HepG2 (cell line): ENCODE results near the gene FOSL2. TPM values are rescaled to one million over a fixed set of nuclear protein-coding genes. Genes with fewer than 3 reads are reported as not detected.

ENCODE experiments used
- ATAC-seq: fragments of 200-7000 bp; cut with Tn5 transposase; 3 replicates; pipeline ENCODE4 v1.9.1; 2020; ENCODE audit warnings: mild to moderate bottlenecking, moderate library complexity
- BruUV-seq: library from RNA; stranded (reverse); fragments of 400-500 nt; replicated peaks from 2 replicates; lab custom pipeline; 2021; lab: Mats Ljungman, UMichigan
- CTCF ChIA-PET: fragments of 300-600 bp; formaldehyde crosslinking; extraction: SDS; loops from one replicate; lab custom pipeline; 2021; ENCODE audit warnings: low total read pairs, inconsistent platforms, low intra/inter-chr PET ratio; lab: Yijun Ruan, JAX
- POLR2A ChIA-PET: fragments of 350-600 bp; sonication (Branson Sonifier 250); formaldehyde crosslinking; loops from one replicate; lab custom pipeline; 2020; ENCODE audit warnings: antibody characterized with exemption, inconsistent platforms; lab: Yijun Ruan, JAX
- DNase-seq: peaks from one replicate; pipeline ENCODE4 v3.0.0-alpha.2; 2015; ENCODE audit warnings: low spot score
- FAIRE-seq: peaks from 3 replicates; lab custom pipeline; 2011; peaks lifted over from hg19 to GRCh38; lab: Jason Lieb, UNC
- H2AFZ ChIP-seq: one replicate; pipeline ENCODE4 v1.6.1; 2011; ENCODE audit warnings: low read length, inconsistent platforms
- H3K27ac ChIP-seq: fragments of 300-600 bp; 3 replicates; pipeline ENCODE4 v1.8.0; 2011; ENCODE audit warnings: mixed run types, mild to moderate bottlenecking, mixed read lengths, low read length, inconsistent platforms; ENCODE audit not compliant: insufficient read depth; ENCODE audit errors: extremely low read length
- H3K27me3 ChIP-seq, 2 experiments: fragments of 200-600 bp in 1 of 2; 2 replicates in 1 of 2; 3 replicates in 1 of 2; pipeline versions ENCODE4 v1.6.0 to v1.8.0; 2011; ENCODE audit warnings: low read length in 2 of 2, mild to moderate bottlenecking in 2 of 2, moderate library complexity in 2 of 2, inconsistent platforms in 1 of 2; ENCODE audit not compliant: insufficient read depth in 2 of 2, control insufficient read depth in 1 of 2
- H3K36me3 ChIP-seq, 2 experiments: fragments of 200-600 bp in 1 of 2; replicated peaks in 1 of 2; 2 replicates in 1 of 2; 3 replicates in 1 of 2; pipeline versions ENCODE4 v1.5.1 to v1.8.0; 2011; ENCODE audit warnings: low read length in 2 of 2, inconsistent platforms in 1 of 2; ENCODE audit not compliant: insufficient read depth in 2 of 2, control insufficient read depth in 1 of 2
- H3K4me1 ChIP-seq: 2 replicates; pipeline ENCODE4 v1.5.1; 2012; ENCODE audit warnings: low read length, inconsistent platforms; ENCODE audit not compliant: insufficient read depth
- H3K4me2 ChIP-seq: 2 replicates; pipeline ENCODE4 v1.6.0; 2011; ENCODE audit warnings: low read depth, low read length, inconsistent platforms
- H3K4me3 ChIP-seq, 3 experiments: fragments of 200-600 bp in 1 of 3; sonication (generic), shearing (Covaris generic) in 1 of 3; replicated peaks in 1 of 3; 2 replicates each; pipeline ENCODE4 v1.5.1; 2011 to 2016; ENCODE audit warnings: low read length in 3 of 3, inconsistent platforms in 2 of 3, low read depth in 2 of 3, mild to moderate bottlenecking in 2 of 3, control low read depth in 1 of 3, mixed read lengths in 1 of 3; ENCODE audit not compliant: insufficient read depth in 1 of 3
- H3K79me2 ChIP-seq: one replicate; pipeline ENCODE4 v1.6.1; 2011; ENCODE audit warnings: low read length, inconsistent platforms; ENCODE audit not compliant: insufficient read depth
- H3K9ac ChIP-seq: 2 replicates; pipeline ENCODE4 v1.6.0; 2011; ENCODE audit warnings: mild to moderate bottlenecking, low read depth, low read length, inconsistent platforms; ENCODE audit not compliant: insufficient read depth
- H3K9me3 ChIP-seq: 2 replicates; pipeline ENCODE4 v1.5.1; 2012; ENCODE audit warnings: mild to moderate bottlenecking, low read length
- H4K20me1 ChIP-seq: 2 replicates; pipeline ENCODE4 v1.6.0; 2011; ENCODE audit warnings: inconsistent platforms, mild to moderate bottlenecking, low read length, moderate library complexity; ENCODE audit not compliant: insufficient read depth
- CAMTA2 ChIP-seq: sonication (generic); formaldehyde crosslinking; IDR thresholded peaks from 2 replicates; pipeline ENCODE4 v1.4.0; 2020; ENCODE audit warnings: mild to moderate bottlenecking, missing genetic modification reagents, borderline replicate concordance
- DRAP1 ChIP-seq: IDR thresholded peaks from 2 replicates; pipeline ENCODE4 v1.6.1; 2016; ENCODE audit warnings: missing genetic modification reagents, missing compliant biosample characterization
- GTF3A ChIP-seq: sonication (generic); formaldehyde crosslinking; conservative IDR thresholded peaks from 2 replicates; pipeline ENCODE4 v1.4.0; 2020; ENCODE audit warnings: mild to moderate bottlenecking, missing genetic modification reagents
- GZF1 ChIP-seq: sonication (generic); formaldehyde crosslinking; IDR thresholded peaks from 2 replicates; pipeline ENCODE4 v1.5.1; 2020; ENCODE audit warnings: mild to moderate bottlenecking, missing genetic modification reagents
- HNF1B ChIP-seq: sonication (generic); formaldehyde crosslinking; IDR thresholded peaks from 2 replicates; pipeline ENCODE4 v1.5.1; 2020; ENCODE audit warnings: mild to moderate bottlenecking, moderate library complexity, missing genetic modification reagents
- KAT7 ChIP-seq: IDR thresholded peaks from 2 replicates; pipeline ENCODE4 v1.6.1; 2018; ENCODE audit warnings: borderline replicate concordance, missing compliant biosample characterization
- KDM3A ChIP-seq: IDR thresholded peaks from 2 replicates; pipeline ENCODE4 v1.6.1; 2018; ENCODE audit warnings: low read depth, missing compliant biosample characterization
- NAIF1 ChIP-seq: sonication (generic); formaldehyde crosslinking; IDR thresholded peaks from 2 replicates; pipeline ENCODE4 v1.5.0; 2020; ENCODE audit warnings: mild to moderate bottlenecking, missing genetic modification reagents, borderline replicate concordance
- NFE2L2 ChIP-seq: fragments of 150-350 bp; IDR thresholded peaks from 2 replicates; pipeline ENCODE4 v1.6.1; 2014; ENCODE audit warnings: low read length
- PHF8 ChIP-seq: sonication (generic); formaldehyde crosslinking; IDR thresholded peaks from 2 replicates; pipeline ENCODE4 v1.5.0; 2020; ENCODE audit warnings: missing genetic modification reagents
- RBM22 ChIP-seq: fragments of 200-400 bp; formaldehyde crosslinking; optimal IDR thresholded peaks from 2 replicates; pipeline ENCODE3; 2017; ENCODE audit warnings: mild to moderate bottlenecking, low read length, moderate library complexity
- RFXAP ChIP-seq: sonication (generic); formaldehyde crosslinking; IDR thresholded peaks from 2 replicates; pipeline ENCODE4 v1.4.0; 2020; ENCODE audit warnings: missing genetic modification reagents, borderline replicate concordance
- RORA ChIP-seq: sonication (generic); formaldehyde crosslinking; IDR thresholded peaks from 2 replicates; pipeline ENCODE4 v1.5.0; 2020; ENCODE audit warnings: mild to moderate bottlenecking, missing genetic modification reagents, moderate library complexity
- SNAPC5 ChIP-seq: sonication (generic); formaldehyde crosslinking; IDR thresholded peaks from 2 replicates; pipeline ENCODE4 v1.8.1; 2023; ENCODE audit warnings: mild to moderate bottlenecking, missing genetic modification reagents, borderline replicate concordance
- ZBTB3 ChIP-seq: sonication (generic); formaldehyde crosslinking; IDR thresholded peaks from 2 replicates; pipeline ENCODE4 v1.4.0; 2020; ENCODE audit warnings: low read depth, mild to moderate bottlenecking, moderate library complexity, missing genetic modification reagents, borderline replicate concordance
- ZBTB42 ChIP-seq: sonication (generic); formaldehyde crosslinking; IDR thresholded peaks from 2 replicates; pipeline ENCODE4 v1.5.0; 2020; ENCODE audit warnings: mild to moderate bottlenecking, missing genetic modification reagents
- ZC3H4 ChIP-seq: sonication (generic); formaldehyde crosslinking; IDR thresholded peaks from 2 replicates; pipeline ENCODE4 v1.4.0; 2020; ENCODE audit warnings: missing genetic modification reagents, borderline replicate concordance
- ZNF225 ChIP-seq: sonication (generic); formaldehyde crosslinking; IDR thresholded peaks from 2 replicates; pipeline ENCODE4 v1.4.0; 2020; ENCODE audit warnings: mild to moderate bottlenecking, missing genetic modification reagents
- ZNF274 ChIP-seq: sonication (generic); formaldehyde crosslinking; IDR thresholded peaks from 2 replicates; pipeline ENCODE4 v1.5.1; 2020; ENCODE audit warnings: mild to moderate bottlenecking, missing genetic modification reagents
- ZNF3 ChIP-seq: IDR thresholded peaks from 2 replicates; pipeline ENCODE4 v1.7.0; 2017; ENCODE audit warnings: inconsistent platforms
- ZNF430 ChIP-seq: sonication (generic); formaldehyde crosslinking; IDR thresholded peaks from 2 replicates; pipeline ENCODE4 v1.9.0; 2021; ENCODE audit warnings: mild to moderate bottlenecking, missing genetic modification reagents
- ZNF543 ChIP-seq: sonication (generic); formaldehyde crosslinking; IDR thresholded peaks from 2 replicates; pipeline ENCODE4 v1.4.0; 2020; ENCODE audit warnings: mild to moderate bottlenecking, missing genetic modification reagents
- ZNF598 ChIP-seq: sonication (generic); formaldehyde crosslinking; IDR thresholded peaks from 2 replicates; pipeline ENCODE4 v1.5.1; 2020; ENCODE audit warnings: mild to moderate bottlenecking, missing genetic modification reagents, borderline replicate concordance
- ZNF605 ChIP-seq: sonication (generic); formaldehyde crosslinking; IDR thresholded peaks from 2 replicates; pipeline ENCODE4 v1.8.0; 2022; ENCODE audit warnings: mild to moderate bottlenecking, missing genetic modification reagents
- ZNF766 ChIP-seq: sonication (generic); formaldehyde crosslinking; IDR thresholded peaks from 2 replicates; pipeline ENCODE4 v1.5.0; 2020; ENCODE audit warnings: missing genetic modification reagents, borderline replicate concordance
- WGBS: methylation state at CpG from one replicate; pipeline ENCODE4 v1.1.6; 2017; ENCODE audit warnings: low lambda C conversion rate; 5-methylcytosine and 5-hydroxymethylcytosine counted together
- in situ Hi-C: cut with HindIII; loops from 2 replicates; pipeline ENCODE4 v1.10.0; 2017; ENCODE audit warnings: low pct_unique_long_range_greater_than_20kb; ENCODE audit not compliant: extremely low pct_ligation_motif_present
- intact Hi-C: fragments of 100-400 bp; cut with micrococcal nuclease; formaldehyde crosslinking; loops from one replicate; pipeline ENCODE4 v1.10.0; 2022; ENCODE audit not compliant: unreplicated experiment
- polyA plus RNA-seq, 8 experiments: library from polyadenylated mRNA; depleted of rRNA in 3 of 8; stranded (reverse) in 7 of 8; unstranded in 1 of 8; fragments of >200 nt; fragmentation: Illumina TruSeq in 4 of 8; extraction: Trizol in 4 of 8; gene quantifications; 2 replicates each; pipeline versions ENCODE4 v1.2.1 to v1.2.3, GENCODE V29; 2011 to 2016; ENCODE audit warnings: low read depth in 4 of 8, missing spikeins in 1 of 8, mixed read lengths in 1 of 8; ENCODE audit not compliant: insufficient read depth in 1 of 8
- total RNA-seq, 5 experiments: library from RNA; depleted of rRNA; stranded (reverse); fragments of >200 nt; fragmentation: Illumina TruSeq; extraction: Trizol; gene quantifications; 2 replicates each; pipeline ENCODE4 v1.2.3, GENCODE V29; 2016; ENCODE audit warnings: low read depth in 1 of 5

Gene FOSL2
- total and polyA plus RNA-seq, 2 of the 13 experiments (the other 11 are each of a cell fraction or from before 2014, with no cell fraction given), result 3.4 to 18.1 TPM

- in situ Hi-C loops, result no loop called here
- BruUV-seq, result no TSS peak
- intact Hi-C loops, result no loop called here
These were observed 69.5 kb downstream of the FOSL2 start for GRCh38 chr2:28462122-28462521.

GRCh38 chr2:28463211-28463816 lies 70.7 kb downstream of the FOSL2 start:
- Histone ChIP-seq H2AFZ (no peak overlapping the region), H3K36me3 (no peaks in the 10 kb centered on the region), H3K4me3 (no peak overlapping the region), H3K9me3 (no peaks in the 10 kb centered on the region), H3K27ac (no peak overlapping the region), H4K20me1 (no peaks in the 10 kb centered on the region), H3K79me2 (no peaks in the 10 kb centered on the region), H3K4me1 (0 out of 2 replicates have a peak, but pooled peaks cover 5% of the 10 kb centered on the region), H3K4me2 (no peak overlapping the region), H3K9ac (no peak overlapping the region), H3K27me3 (peaks cover 0 to 8% of the 10 kb centered on the region in 2 experiments; a peak in 2 of 5 replicates)
- BruUV-seq, result no TSS peak
- in situ Hi-C loops (no loop called here), intact Hi-C loops (no loop called here)
- ATAC-seq, result no peak
- no peak for DNase-seq
- ChIA-PET POLR2A (no interaction called here), CTCF (no interaction called here)
- WGBS, result 34% methylated on average over 6 of the region's 6 CpGs
- no peak for FAIRE-seq
- TF ChIP-seq GZF1 (CRISPR knock-in tag) (no peak), ZC3H4 (no peak), NFE2L2 (no peak), HNF1B (no peak), ZNF605 (CRISPR knock-in tag) (no peak), ZNF3 (no peak), ZBTB3 (CRISPR knock-in tag) (no peak), KAT7 (CRISPR knock-in tag) (no peak), RFXAP (CRISPR knock-in tag) (no peak), ZNF430 (no peak), ZNF543 (CRISPR knock-in tag) (no peak), RORA (CRISPR knock-in tag) (no peak), ZNF598 (CRISPR knock-in tag) (no peak), DRAP1 (CRISPR knock-in tag) (no peak), KDM3A (CRISPR knock-in tag) (no peak)

More at GRCh38 chr2:28462122-28462521, 69.5 kb downstream of the FOSL2 start:
- ATAC-seq, result no peak
- POLR2A ChIA-PET, result no interaction called here
- no peak for TF ChIP-seq RBM22
- TF ChIP-seq ZNF274, result no peak
- TF ChIP-seq NAIF1 (CRISPR knock-in tag), result no peak
- TF ChIP-seq GTF3A (CRISPR knock-in tag), result no peak
- no peak for TF ChIP-seq CAMTA2 (CRISPR knock-in tag)
- TF ChIP-seq SNAPC5, result no peak
- no peak for TF ChIP-seq PHF8
- no peak for TF ChIP-seq ZNF225
- no peak for TF ChIP-seq ZNF766 (CRISPR knock-in tag)
- TF ChIP-seq ZBTB42 (CRISPR knock-in tag), result no peak
- H3K27ac ChIP-seq, result no peak overlapping the region
- no peak overlapping the region for H3K9ac ChIP-seq
- H3K27me3 ChIP-seq, result peaks cover 0 to 7% of the 10 kb centered on the region in 2 experiments; a peak in 1 of 5 replicates
- no peaks in the 10 kb centered on the region for H4K20me1 ChIP-seq
- CTCF ChIA-PET, result no interaction called here
- no peak for FAIRE-seq
- no peaks in the 10 kb centered on the region for H3K36me3 ChIP-seq
- H3K4me1 ChIP-seq, result 0 out of 2 replicates have a peak, but pooled peaks cover 5% of the 10 kb centered on the region
- DNase-seq, result no peak
- H2AFZ ChIP-seq, result no peak overlapping the region
- no peak overlapping the region for H3K4me3 ChIP-seq
- no peak overlapping the region for H3K4me2 ChIP-seq
- no peaks in the 10 kb centered on the region for H3K9me3 ChIP-seq
- no peaks in the 10 kb centered on the region for H3K79me2 ChIP-seq
